Measurements from ENCODE around the gene KIF7. TPM values are rescaled to one million over a fixed set of nuclear protein-coding genes. Genes with fewer than 3 reads are reported as not detected.

KIF7 gene
- total and polyA plus RNA-seq, 2 of the 4 experiments (the other 2 are of a cell fraction): 5.0 to 9.0 TPM

- no peak for DNase-seq
- Histone ChIP-seq H2AFZ (replicated peaks; ENCODE audit: low read length, poor library complexity) (no peak overlapping the region), H3K14ac (replicated peaks; ENCODE audit: low read depth, low read length) (no peak overlapping the region), H3K27ac (ENCODE audit: insufficient read depth, low read length) (no peak overlapping the region), H2BK20ac (ENCODE audit: low read depth, low read length) (no peak overlapping the region), H3K27me3 (ENCODE audit: control insufficient read depth, insufficient read depth, low read length) (no peaks in the 10 kb centered on the region), H3K9me1 (ENCODE audit: insufficient read depth, low read length) (peaks cover 8% of the 10 kb centered on the region; the same call in 1 of the 2 replicates), H3K79me1 (ENCODE audit: low read depth in 1 of 2, low read length in 2 of 2) (no peaks in the 10 kb centered on the region), H2AK9ac (replicated peaks; ENCODE audit: low read depth, low read length, poor library complexity) (no peak overlapping the region), H4K8ac (ENCODE audit: low read depth in 2 of 2, low read length in 2 of 2) (no peak overlapping the region), H4K91ac (ENCODE audit: insufficient read depth, low read depth, low read length) (no peak overlapping the region), H3K18ac (ENCODE audit: low read depth, low read length) (no peak overlapping the region), H3K23ac (ENCODE audit: low read depth, low read length) (no peak overlapping the region), H3K9me3 (ENCODE audit: control insufficient read depth, insufficient read depth, low read length) (no peaks in the 10 kb centered on the region), H3K36me3 (ENCODE audit: control insufficient read depth, insufficient read depth, low read length) (peaks cover 3% of the 10 kb centered on the region), H3K4me1 (ENCODE audit: control insufficient read depth, insufficient read depth, low read length) (peaks cover 2% of the 10 kb centered on the region; the same call in 1 of the 2 replicates), H2BK15ac (ENCODE audit: low read depth, low read length) (no peak overlapping the region), H4K5ac (ENCODE audit: low read depth, low read length) (no peak overlapping the region), H3K4me3 (ENCODE audit: insufficient read depth, low read depth, low read length) (no peak overlapping the region), H3K9ac (ENCODE audit: low read depth, low read length) (no peak overlapping the region), H2BK120ac (ENCODE audit: low read depth, low read length) (no peak overlapping the region), H2AK5ac (ENCODE audit: low read depth, low read length) (no peak overlapping the region), H3K4ac (ENCODE audit: low read depth, low read length) (no peak overlapping the region), H3K4me2 (ENCODE audit: low read depth, low read length) (no peak overlapping the region), H4K20me1 (ENCODE audit: insufficient read depth, low read length) (no peaks in the 10 kb centered on the region), H3K56ac (ENCODE audit: extremely low read depth, insufficient read depth, low read length) (no peak overlapping the region), H2BK5ac (ENCODE audit: low read depth, low read length, poor library complexity, severe bottlenecking) (no peak overlapping the region)
- no peak for ATAC-seq (ENCODE audit: low read depth)
- ChIA-PET POLR2A (ENCODE audit: unreplicated experiment) (no interaction called here), CTCF (no interaction called here)
- dilution Hi-C loops (cut with HindIII; ENCODE audit: low sequenced_read_pairs, unreplicated experiment): no loop called here
- TF ChIP-seq NFE2L2 (IDR thresholded peaks at IDR 0.05; ENCODE audit: low read depth, low read length) (no peak), MAFK (IDR thresholded peaks at IDR 0.05; ENCODE audit: low read depth, low read length) (no peak), MAZ (IDR thresholded peaks at IDR 0.05; ENCODE audit: borderline replicate concordance, low read depth, low read length) (no peak), RAD21 (IDR thresholded peaks at IDR 0.05; ENCODE audit: low read length) (no peak), BHLHE40 (IDR thresholded peaks at IDR 0.05; ENCODE audit: low read depth, low read length) (no peak)
- intact Hi-C loops (cut with micrococcal nuclease): no loop called here
- BruUV-seq (replicated peaks): no TSS peak
- WGBS, 2 experiments (ENCODE audit: extremely low coverage in 2 of 2, insufficient read length in 1 of 2): no CpG with 5 or more reads among the region's 2 CpGs
- in situ Hi-C loops (cut with MboI; ENCODE audit: low sequenced_read_pairs): no loop called here
Measured at GRCh38 chr15:89681146-89681545, 25.9 kb upstream of the KIF7 start.
